ENCODE data around the gene TRIM24.

The TRIM24 gene

GRCh38 chr7:138625849-138626230 lies 165.8 kb downstream of the TRIM24 start:
- DNase-seq (ENCODE audit: low read depth in 2 of 2): no peak

- DNase-seq (ENCODE audit: low read depth in 2 of 2): no peak
These were observed 166.8 kb downstream of the TRIM24 start for GRCh38 chr7:138626846-138627245.

- DNase-seq (ENCODE audit: low read depth in 2 of 2): no peak
These were observed 167.3 kb downstream of the TRIM24 start for GRCh38 chr7:138627361-138627760.

- DNase-seq (ENCODE audit: low read depth in 2 of 2): no peak
These were observed 170.1 kb downstream of the TRIM24 start for GRCh38 chr7:138630059-138630610.

GRCh38 chr7:138632384-138632783 lies 172.3 kb downstream of the TRIM24 start:
- no peak for DNase-seq (ENCODE audit: low read depth in 2 of 2)

- no peak for DNase-seq (ENCODE audit: low read depth in 2 of 2)
These were observed 173.0 kb downstream of the TRIM24 start for GRCh38 chr7:138632826-138633602.
